HG03064 (cell line): ENCODE results near the gene SKAP2.

Experiments used
- ATAC-seq: cut with Tn5 transposase; IDR thresholded peaks from one replicate; pipeline ENCODE4 v1.9.1; 2021; ENCODE audit warnings: low read depth; ENCODE audit not compliant: unreplicated experiment

Gene SKAP2

DNA sequence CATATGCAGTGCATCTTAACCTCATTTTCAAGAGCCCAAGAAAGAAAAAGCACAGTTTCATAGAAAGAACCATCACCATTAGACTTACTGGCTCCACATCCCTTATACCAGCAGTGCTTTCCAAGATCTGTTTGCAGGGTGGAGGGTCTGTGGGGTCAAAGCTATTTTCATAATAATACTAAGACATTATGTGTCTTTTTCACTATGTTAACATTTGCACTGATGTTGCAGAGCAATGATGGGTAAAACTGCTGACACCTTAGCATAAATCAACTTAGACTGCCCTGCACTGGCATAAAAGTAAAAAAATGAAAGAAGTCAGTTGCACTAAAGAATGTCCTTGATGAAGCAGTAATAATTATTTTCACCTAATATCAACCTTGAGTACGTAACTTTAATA lies 166.2 kb downstream of the SKAP2 start:
- ATAC-seq: no peak

- no peak for ATAC-seq
These were observed 167.4 kb downstream of the SKAP2 start for GRCh38 chr7:26696978-26697377.

- no peak for ATAC-seq
These were observed 168.2 kb downstream of the SKAP2 start for GRCh38 chr7:26696161-26696560.

GRCh38 chr7:26694713-26695112 lies 169.7 kb downstream of the SKAP2 start:
- ATAC-seq: no peak

DNA sequence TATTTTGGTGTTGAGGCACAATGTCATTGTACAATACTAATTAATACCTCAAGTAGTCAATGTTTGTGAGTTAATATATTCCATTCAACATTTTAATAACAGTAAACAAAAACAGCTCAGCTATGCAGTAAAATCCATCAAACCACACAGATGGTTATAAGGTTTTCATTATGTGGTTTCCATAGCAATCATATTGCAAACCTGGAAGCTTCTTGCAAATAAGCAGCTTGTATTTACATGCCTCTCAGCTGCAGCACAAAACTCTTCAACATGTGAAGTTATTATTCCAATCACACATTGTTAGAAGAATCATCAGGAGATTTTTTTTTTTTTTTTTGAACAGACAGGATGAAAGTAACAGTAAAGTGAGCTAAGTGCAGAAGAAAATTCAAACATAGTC lies 170.2 kb downstream of the SKAP2 start:
- no peak for ATAC-seq

GRCh38 chr7:26691886-26692285 lies 172.5 kb downstream of the SKAP2 start:
- no peak for ATAC-seq

DNA sequence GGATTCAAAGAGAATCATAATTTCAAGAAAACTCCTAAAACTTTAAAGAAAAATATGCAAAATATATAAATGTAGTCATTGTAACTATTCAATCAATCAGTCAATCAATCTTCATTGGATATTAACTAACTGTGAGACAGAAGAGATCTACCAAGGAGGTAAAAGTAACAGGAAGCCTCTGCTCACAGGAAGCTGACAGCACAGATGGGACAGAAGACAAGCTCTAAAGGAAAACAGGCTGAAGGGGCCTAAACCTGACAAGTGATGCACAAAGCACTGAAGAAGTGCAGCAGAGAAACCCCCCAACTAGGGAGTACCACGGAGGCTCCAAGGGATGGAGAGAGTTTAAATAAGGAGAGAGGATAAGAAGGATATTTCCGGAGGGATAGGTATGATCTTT lies 173.0 kb downstream of the SKAP2 start:
- ATAC-seq: no peak

DNA sequence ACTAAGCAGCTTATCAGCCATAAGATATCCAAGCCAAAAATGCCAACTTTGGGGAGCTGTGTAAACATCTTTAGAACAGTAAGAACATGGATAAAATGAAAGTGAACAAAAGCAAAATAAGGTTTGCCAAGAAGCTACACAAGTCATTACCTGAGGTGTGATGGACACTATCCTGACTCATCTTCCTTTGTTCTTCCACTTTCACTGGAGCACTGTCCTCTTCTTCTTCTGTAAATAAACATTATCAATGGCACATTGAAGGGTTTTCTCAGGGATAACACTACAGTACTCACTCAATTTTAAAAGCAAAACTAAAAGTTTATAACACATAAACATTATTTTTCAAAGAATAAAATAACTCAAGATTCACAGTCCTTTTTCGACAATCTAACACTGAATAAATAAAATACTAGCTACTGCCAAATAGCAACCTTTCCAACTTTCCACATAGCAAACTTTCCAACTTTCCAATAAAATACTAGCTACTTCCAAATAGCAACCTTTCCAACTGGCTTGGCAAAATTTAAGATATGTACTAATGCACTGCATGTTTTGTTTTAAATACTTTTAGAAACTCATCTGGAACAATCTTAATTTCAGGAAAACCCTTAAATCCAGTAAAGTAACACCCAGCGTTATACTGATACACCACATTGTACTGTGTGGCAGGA lies 174.1 kb downstream of the SKAP2 start:
- ATAC-seq: no peak

- ATAC-seq: peak; percentile 83
These were observed 175.4 kb downstream of the SKAP2 start for GRCh38 chr7:26688936-26689506.

DNA sequence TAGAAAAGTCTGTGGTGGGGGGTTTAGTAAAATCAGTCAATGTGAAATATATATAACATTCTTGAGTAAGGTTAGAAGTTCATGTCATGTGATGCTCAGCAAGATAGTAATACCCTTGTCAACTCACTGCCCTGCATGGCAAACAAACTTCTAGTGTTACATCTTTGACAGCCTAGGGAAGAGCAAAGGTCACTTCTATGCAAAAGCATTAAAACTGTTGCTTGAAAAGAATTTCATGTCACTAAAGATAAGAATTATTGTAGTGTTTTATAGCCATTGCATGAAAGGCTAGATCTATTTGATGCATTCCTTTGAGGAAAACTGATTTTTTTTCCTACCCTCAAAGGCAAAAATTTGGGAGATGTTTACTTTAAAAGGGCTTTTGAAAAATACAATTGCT lies 176.0 kb downstream of the SKAP2 start:
- no peak for ATAC-seq

DNA sequence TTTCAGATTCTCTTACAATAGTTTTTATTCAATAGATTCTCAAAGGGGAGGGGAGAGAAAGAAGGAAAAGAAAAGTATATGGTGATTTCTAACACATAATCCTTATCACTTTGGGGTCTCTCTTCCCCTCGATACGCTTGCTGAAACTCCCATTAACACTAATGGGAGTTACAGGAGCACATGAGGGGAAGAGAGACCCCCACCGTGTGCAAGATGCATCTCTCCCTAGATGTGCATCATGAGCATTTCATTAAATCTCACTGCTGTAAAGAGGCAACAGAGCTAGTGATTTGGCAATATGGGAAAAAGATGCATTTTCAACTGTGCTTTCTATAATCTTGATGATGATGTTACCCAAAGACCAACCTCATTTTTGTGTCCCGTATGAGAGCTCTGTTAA lies 177.4 kb downstream of the SKAP2 start:
- ATAC-seq: no peak

DNA sequence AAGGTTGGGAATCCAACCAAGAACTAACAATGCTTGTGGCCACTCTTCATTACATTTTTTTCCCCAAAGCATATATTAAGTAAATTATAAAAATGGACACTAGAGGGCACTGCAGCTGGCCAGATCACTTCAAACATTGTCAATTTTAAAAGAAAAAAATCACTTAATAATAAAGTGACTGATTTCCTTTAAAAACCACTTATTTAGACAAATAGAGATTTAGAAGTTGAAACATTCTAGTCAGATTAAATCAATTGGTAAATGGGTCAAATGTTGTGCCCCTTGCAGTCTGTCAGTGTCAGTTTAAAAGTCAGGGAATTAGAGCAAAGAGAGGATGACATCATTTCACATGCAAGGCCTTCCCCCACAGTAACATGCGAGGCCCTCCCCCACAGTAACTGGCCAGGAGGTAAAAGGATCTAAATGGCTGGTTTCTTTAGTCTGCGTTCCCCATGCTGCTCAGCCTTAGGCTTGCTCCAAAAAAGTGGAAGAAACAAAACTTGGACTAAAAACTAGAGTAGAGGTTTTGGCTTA lies 177.9 kb downstream of the SKAP2 start:
- no peak for ATAC-seq

DNA sequence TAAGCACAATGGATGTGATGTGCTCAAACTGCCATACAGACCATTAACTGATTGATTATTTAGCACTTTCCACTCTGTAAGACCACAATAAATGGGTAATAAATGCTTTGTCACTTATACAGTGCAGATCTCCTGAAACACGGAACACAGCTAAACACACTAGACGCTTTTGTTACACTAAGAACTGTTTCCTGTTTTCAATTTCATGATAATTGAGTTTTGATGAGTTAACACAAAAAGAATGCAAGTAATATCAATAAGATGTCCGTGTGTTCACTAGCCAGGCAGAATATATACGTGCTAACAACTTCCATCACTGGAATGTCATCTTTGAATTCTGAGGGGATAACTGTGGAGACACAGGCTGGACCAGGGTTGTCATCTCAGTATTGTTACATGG lies 178.8 kb downstream of the SKAP2 start:
- no peak for ATAC-seq

- no peak for ATAC-seq
These were observed 179.9 kb downstream of the SKAP2 start for GRCh38 chr7:26684447-26684846.

GRCh38 chr7:26683277-26683676 lies 181.1 kb downstream of the SKAP2 start:
- ATAC-seq: no peak

DNA sequence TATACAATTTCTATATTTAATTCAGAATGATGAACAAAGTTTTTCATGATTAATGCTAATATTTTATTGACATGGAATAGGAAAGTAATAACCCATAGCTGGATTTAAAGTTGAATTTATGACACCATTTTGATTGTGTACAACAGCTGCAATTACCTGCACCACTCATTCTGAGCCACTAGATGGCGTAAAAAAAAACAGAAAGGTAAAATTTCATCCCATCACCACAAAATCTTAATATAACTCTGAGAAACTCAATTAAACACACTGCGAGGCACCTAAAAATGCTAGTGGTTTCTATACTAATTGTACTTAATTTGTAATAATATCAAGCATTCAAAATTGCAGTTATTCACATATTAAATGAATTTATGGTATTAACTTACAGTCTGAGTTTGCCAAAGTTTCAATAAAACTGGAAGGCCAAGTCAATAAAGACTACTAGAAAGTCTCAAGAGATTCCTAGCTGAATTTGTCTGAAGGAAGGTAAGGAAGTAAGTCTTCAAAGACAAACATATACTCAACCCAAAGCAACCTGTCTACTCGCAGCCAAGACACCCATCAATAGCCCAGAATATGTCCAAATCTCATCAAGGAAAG lies 182.5 kb downstream of the SKAP2 start:
- no peak for ATAC-seq

DNA sequence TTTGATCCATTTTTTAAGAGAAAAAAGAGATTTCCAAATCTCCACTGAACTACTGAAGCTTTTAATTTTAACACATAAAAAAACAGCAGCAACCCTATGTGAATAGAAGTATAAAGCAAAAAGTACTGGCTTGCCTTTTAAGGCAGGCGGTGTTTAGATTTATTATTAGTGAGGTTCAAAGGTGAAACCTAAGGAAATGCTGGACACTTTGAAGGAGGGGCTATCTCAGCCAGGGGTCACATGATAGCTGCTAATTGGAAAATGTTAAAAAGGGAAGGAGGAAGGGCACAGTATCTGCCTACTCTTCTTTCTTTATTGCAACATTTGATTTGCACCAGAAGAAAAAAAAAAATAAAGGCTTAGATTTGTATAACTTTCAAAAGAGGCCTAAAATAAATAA lies 183.8 kb downstream of the SKAP2 start:
- ATAC-seq: no peak

DNA sequence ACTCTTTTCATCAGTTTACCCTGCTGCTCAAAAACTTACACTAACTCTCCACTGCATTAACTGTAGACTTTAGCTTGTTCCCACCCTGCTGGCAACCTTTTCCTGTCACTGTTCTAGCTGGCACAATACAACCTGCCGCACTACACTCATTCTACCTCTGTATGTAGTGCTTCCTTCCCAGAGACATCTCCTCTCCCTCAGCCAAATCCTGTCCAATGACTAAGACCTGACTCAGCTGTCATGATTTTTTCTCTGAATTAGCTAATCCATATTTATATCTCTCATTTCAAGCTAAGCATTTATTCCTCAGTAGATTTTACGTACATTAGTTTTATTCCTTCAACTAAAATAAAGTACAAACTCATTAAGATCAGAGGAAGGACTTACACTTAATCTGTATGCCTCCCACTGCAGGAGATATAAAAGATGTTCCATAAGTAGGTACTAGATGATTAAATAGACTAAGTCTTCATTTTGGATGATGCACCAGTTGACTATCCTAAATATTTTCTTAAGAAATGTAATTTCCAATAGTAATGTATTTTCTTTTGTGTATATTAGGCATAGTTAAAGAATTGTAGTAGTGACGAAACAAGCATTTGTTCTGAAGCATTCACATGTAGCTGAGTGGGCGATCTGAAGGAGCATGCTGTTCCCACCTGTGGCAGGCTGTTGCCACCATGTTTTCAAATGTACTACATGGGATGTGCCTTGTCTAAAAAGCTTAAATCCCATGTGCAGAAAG lies 189.1 kb downstream of the SKAP2 start:
- ATAC-seq: no peak

DNA sequence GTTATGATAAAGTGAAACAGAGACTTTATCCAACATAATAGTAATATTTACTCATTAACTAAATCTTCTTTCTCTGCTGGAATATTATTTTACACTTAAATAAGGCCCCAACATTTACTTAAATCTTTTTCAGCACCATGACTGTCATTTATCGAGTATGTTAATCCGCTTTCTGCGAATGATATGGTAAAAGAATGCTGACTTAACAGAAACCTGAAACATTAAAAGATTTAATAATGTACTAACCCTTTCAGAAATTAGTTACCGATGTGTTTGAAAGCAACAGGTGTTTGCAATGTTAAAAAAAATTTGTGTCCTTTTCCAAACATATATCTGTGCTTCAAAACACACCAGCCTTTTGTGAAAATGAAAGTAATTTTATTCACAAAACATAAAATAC lies 190.5 kb downstream of the SKAP2 start:
- ATAC-seq: no peak

DNA sequence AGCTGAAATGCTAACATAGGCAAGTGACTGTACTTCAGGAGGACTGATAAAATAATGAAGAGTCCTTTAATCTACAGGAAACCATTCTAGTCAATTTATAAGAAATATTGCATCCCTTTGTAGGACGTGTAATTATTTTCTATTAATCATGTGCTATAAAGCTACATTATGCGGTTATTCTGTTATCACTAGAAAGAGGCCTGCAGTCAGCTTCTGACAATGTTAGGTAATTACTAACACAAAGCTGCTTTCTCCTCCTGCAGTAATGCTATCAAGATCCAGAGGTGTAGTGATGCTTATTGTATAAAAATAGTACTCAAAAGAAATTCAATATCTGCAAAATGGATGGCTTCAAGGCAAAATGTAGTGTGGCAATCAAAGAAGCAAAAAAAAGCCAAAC lies 191.1 kb downstream of the SKAP2 start:
- ATAC-seq: no peak

- ATAC-seq: no peak
These were observed 193.5 kb downstream of the SKAP2 start for GRCh38 chr7:26670841-26671240.
